Measurements from ENCODE around the gene CCSER1.

DNA sequence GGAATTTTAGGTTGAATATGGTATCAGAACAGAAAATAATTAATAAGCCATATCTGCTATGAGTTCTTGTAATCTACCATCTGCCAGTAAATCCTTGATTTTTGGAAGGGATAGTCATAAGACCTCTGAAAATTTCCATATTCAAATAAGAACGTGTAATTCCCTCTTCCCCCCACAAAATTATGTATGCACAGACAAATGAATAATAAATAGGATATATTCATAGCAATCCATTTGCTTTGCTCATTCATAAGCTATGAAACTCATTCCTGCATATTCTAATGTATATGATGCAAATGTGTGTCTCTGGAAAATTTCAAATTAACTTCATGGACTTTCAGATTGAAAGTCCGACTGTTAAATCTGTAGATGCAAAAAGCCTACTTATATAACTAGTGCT is 1343.5 kb downstream of the CCSER1 start:
- TF ChIP-seq CTCF (IDR thresholded peaks at IDR 0.05) (no peak), POLR2AphosphoS5 (IDR thresholded peaks at IDR 0.05) (no peak), POLR2A (IDR thresholded peaks at IDR 0.05) (no peak)

Data from upper lobe of left lung (tissue), 4 donors.